KBM-7 (cell line): Measurements from ENCODE around the gene ATP8B3.

Source experiments
- DNase-seq: peaks from one replicate; pipeline ENCODE4 v3.0.0-alpha.2; 2015
- in situ Hi-C: fragments of 300-500 bp; cut with MboI; formaldehyde crosslinking; loops from 2 replicates; pipeline ENCODE4 v1.14.3; 2020; ENCODE audit warnings: low sequenced_read_pairs, low pct_unique_long_range_greater_than_20kb, mixed read lengths

The ATP8B3 gene

DNA sequence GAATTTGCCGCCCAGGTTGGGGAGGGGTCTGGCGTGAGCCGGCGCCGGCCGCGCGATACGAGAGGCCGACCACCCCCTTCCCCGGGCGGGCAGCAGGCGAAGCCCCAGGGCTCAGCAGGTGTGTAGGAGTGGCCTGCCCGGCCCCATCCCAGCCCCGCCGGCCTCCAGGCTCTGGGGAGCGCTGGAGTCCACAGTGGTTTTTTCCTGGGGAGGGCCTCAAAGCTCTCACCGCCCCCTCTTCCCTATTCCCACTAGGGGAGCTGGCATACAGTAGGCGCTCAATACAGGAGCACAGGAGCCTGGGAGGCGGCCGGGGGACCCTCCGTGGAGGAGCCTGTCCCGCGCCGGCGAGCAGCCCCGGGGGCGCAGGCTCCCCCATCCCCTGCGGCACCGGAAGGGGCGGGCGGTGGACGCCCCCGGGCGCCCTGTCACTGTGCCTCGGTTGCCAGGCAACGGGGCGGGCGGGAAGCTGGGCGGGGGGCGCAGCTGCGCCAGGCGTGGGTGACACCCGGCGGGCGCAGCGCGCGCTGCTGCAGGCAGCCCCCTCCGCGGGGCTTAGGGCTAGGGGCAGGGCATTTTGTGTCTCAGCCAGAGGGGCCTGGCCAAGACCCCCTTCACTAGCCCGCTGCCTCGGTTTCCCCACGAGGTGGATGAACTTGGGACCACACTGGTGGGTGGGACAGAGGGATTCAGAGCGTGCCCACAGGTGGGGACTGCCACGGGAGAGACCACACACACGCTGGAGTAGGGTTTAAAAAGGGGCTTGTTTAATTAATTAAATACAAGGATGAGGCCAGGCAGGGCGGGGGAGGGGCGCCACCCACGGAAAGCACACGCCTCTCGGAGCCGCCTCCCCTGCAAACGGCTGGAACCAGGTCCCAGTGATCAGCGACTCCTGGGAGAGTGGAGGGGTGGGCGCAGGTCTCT, 39.8 kb upstream of the ATP8B3 start:
- no peak for DNase-seq
- in situ Hi-C loops = no loop called here

DNA sequence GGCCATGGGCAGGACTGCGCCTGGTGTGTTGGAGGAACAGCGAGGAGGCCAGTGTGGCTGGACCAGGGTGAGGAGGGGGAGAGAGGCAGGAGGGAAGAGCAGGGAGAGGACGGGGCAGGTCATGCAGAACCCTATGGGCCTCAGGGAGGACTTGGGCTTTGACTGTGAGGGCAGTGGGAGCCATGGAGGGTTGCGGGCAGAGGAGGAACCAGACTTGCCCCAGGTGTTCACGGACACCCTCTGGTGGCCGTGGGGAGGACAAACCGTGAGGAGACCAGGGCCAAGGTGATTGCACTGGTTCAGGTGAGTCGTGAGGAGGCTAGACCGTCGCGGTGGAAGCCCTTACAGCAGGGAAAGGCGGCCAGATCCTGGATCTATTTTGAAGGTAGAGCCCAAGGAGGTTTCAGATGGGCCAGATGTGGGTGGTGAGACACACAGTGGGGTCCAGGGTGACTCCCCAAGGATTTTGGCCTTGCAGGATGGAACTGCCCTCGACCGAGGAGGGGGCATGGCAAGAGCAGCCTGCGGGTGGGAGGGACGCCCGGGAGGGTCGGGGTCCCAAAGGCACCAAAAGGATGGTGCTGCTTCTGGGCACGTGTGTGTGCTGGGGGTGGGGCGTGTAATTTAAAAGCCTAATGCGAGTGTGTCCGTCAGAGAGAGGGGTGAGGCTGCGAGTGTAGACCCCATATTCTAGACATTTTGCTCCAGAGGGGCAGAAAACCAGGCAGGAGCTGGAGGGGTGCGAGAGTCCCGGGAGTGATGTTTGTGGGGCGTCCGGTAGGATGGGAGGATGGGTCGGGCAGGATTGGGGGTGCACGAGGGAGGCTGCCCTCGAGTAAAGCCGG, 39.0 kb upstream of the ATP8B3 start:
- in situ Hi-C loops = no loop called here
- no peak for DNase-seq

DNA sequence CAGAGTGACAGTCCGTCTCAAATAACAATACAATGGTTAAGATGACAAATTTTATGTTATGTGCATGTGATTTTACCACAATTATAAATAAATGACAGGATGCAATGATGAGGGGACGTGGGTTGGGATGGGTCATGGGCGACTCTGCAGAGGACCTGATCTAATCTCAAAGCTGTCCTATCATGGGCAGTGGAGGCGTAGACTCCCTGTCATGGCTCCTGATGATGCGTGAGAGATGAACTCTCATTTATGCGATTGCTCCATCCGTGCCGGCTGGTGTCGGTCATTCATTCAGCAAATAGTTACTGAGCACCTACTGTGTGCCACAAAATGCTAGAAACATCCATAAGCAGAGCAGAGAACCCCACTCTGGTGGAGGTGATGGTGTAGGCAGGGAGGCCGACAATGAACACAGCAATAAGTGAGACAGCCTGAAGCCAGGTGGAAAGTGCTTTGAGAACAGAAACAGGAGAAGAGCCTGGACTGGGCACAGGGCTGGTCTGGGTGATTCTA, 37.9 kb upstream of the ATP8B3 start:
- DNase-seq = no peak
- in situ Hi-C loops = no loop called here

DNA sequence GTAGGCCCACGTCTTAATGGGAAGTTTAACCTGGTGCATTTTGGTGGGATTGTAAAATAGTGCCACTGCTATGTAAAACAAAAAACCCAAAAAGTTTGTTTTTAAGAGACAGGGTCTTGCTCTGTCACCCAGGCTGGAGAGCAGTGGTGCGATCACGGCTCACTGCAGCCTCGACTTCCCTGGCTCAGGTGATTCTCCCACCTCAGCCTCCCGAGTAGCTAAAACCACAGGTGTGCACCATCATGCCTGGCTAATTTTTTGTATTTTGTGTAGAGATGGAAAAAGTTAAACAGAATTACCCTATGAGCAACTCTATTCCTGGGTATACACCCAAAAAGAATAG, 37.0 kb upstream of the ATP8B3 start:
- in situ Hi-C loops = no loop called here
- DNase-seq = no peak

DNA sequence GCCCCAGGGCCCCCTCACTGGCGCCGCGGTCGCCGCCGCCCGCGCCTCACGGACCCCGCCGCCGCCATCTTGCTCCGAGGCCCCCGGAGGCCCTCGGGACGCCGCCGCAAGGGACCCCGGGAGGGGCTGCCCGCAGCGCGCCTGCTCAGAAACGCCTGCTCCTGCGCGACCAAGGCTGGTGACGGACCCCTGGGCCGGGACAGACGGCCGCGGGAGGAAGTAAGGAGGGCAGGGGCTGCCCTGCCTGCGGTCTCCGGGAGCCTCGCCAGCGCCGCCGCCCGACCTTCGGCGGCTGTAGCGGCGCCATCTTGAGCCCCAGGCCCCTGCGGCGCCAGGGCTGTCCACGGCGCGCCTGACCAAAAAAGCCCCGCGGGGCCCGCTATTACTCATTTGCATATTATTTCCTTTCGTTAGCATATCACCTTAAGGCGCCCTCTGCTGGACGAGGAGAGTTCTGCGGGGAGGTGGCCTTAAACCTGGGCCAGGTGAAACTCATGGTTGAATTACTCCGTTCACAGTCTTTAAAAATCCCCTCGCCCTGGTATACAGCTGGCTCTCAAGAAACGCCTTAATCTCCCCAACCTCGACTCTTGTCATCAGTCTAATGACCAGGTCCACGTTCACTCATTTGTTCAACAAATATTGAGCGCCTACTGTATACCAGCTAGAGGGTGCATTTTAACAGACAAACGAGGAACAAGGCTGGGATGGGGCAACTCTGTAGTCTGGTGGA, 36.5 kb upstream of the ATP8B3 start, which contains the start of gene REXO1:
Gene REXO1 (minus strand): TSS at position 85 of the 733 bp plus-strand sequence. CDS start 125 bp downstream, outside the sequence.
- in situ Hi-C loops = no loop called here
- DNase-seq = peak; percentile 99

DNA sequence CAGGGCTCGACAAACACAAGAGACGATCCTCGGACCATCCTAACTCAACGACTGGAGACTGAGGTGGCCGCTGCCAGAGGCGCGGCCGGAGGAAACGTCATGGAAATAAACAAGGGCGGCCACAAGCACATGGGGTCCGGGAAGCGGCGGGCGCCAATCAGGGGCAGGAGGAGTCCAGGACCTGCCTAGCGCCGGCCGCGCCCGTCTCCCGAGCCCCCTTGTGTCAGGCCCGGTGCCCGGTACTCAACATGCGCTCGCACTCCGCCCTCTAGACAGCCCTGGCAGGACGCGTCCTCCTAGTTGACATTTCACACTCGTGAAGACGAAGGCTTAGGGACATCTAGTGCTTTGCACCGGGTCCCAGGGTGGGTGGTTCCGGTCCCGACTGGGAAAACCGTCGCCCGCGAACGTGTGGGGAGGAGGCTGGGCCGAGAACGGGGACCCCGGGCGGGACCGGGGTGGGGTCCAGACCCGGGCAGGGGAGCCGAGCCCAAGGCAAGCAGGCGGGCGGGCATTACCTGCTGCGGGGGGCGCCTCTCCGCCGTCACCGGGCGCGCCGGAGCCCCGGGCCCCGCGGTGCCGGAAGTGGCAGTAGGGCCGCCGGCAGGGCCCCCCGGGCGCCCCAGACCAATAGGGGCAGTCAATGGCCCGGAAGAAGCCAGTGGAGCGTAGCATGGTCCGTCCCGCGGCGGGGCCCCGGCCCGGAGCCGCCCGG, 35.8 kb upstream of the ATP8B3 start:
- in situ Hi-C loops = no loop called here
- no peak for DNase-seq

DNA sequence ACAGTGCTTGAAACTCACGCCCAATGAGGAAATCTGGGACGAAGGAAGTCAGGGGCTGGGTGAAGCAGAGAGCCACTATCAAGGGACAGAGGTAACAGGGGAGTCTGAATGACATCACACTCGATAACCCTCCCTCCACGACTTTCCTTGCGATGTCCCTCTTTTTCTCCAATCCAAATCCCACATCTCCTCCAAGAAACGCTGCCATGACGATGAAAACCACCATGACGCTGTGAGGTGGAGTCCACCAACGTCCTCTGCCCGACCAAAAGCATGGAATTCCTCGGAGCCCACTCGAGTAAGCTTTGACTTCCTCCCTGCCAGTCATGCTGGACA, 35.2 kb upstream of the ATP8B3 start:
- in situ Hi-C loops = no loop called here
- no peak for DNase-seq

DNA sequence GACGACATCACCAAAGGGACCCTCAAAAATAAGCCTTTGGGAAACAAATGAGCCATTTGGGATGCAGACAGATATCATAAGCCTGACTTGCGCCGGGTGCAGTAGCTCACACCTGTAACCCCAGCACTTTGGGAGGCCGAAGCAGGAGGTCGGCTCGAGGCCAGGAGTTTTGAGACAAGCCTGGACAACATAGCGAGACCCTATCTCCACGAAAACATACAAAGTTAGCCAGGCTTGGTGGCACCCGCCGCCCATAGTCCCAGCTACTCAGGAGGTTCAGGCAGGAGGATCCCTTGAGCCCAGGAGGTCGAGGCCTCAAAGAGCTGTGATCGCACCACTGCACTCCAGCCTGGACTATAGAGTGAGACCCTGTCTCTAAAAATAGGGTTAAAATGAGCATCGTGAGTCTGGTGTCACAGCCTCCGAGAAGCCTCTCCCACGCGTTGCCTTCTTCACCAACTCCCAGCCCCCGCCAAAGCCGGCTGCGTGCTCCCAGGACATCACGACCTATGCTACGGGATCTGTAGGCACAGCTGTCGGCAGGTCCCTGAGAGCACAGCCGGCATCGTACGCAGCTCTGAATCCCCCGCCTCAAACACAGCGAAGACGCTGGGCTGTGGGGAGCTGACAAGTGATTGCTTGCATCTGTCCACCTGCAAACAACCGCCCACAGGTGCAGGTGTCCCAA, 34.6 kb upstream of the ATP8B3 start:
- DNase-seq = no peak
- in situ Hi-C loops = no loop called here

DNA sequence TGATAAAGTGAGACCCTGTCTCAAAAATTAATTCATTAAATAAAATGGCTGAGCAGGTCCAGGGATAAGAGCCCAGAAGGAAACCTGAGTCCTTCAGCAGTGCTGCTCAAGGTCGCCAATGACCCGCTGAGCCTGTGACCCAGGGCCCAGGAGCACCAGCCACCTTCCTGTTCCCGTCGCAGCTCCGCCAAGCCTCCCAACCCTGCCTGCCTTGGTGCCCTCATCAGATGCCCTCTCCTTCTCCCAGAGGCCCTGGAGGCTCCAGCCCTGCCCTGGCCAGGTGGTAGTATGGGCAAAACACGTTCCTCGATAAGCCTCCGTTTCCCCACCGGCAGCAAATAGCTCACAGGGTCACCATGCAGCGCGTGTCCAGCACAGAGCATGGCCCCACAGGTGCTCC, 33.6 kb upstream of the ATP8B3 start:
- no peak for DNase-seq
- in situ Hi-C loops = no loop called here

DNA sequence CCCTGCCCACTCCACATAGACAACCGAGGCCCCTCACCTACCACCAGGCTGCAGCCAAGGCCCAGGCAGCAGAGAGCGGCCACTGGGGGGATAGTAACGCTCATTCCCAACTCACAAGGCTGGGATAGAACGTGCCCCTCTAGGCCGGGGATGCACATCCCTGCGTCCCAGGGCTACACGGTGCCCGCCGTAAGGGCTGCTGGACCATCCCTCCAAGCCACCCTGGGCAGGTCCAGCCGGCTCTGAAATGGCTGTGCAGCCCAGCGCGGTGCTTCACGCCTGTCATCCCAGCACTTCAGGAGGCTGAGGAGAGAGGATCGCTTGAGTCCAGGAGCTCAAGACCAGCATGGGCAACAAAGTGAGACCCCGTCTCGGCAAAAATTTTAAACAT, 33.0 kb upstream of the ATP8B3 start:
- in situ Hi-C loops = no loop called here

DNA sequence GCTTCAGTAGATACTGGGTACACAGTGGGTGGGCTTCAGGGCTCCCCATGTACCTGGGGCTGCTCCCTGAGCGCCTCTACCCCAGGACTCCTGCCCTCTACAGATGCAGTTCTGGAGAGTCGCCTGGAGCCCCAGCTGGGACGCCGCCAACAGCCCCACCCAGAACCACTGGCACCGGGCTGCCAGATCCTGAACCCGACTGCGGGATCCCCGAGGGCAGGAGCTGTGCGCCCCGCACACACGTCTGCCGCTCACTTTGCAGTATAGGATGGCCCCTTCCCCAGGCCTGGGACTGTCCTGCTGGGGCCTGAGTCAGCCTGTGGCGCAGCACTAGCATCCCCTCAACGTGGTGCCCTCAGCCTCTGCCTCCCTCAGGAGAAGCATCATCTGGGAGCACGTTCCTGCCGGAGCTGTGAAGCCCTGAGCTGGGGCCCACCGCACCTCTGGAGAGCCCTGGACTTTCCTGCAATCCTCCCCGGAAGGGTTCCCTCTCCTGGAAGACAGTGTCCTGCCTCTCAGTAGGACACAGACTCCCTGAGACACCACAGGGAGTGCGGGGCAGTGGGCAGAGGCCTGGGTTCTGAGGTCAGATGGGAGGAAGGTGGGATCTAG, 32.5 kb upstream of the ATP8B3 start:
- DNase-seq = no peak
- in situ Hi-C loops = no loop called here

More for the DNA sequence above, 33.0 kb upstream of the ATP8B3 start:
- no peak for DNase-seq

DNA sequence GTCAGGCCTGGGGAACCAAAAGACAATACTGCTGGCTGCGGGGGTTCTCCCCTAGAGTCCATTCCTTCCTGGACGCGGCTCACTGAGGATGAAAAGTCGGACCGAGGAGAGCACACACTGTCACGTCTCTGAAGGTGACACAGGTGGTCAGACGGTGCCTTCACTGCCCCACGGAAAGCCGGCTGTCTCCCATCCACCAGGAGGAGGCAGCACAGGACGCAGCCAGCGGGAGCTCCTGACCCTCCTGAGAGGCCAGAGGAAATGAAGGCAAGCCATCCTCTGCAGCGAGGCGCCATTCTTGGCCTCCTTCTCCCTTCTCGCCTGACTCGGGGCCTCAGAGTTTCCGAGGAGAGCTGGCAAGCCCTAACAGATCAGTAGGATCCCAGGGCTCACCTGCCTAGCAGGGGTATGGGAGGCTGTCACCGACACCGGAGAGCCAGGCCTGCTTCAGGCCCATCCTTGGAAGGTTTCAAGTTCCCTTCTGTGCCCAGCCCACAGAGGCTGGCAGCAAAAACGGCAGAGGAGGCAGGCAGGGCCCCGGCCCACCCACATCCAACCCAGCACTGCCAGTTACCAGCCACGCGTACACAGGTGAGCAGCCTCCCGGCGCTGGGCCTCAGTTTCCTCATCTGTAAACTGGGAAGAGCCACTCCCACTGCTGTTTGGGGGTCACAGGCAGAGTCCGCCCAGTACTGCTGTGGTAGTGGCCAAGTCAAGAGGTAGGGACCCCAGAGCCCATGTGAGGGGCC, 31.7 kb upstream of the ATP8B3 start:
- no peak for DNase-seq
- in situ Hi-C loops = no loop called here

DNA sequence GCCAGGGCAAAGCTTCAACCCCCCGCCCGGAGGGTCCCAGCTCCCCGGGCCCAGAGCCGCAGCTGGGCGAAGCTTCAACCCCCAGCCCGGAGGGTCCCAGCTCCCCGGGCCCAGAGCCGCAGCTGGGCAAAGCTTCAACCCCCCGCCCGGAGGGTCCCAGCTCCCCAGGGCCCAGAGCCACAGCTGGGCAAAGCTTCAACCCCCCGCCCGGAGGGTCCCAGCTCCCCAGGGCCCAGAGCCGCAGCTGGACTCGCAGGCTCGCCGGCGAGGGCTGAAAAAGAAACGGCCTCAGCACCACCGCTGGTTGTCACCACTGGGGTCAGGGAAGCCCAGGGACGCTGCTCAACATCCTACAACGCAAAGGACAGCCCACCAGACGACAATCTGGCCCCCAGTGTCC, 31.0 kb upstream of the ATP8B3 start:
- in situ Hi-C loops = no loop called here
- no peak for DNase-seq

DNA sequence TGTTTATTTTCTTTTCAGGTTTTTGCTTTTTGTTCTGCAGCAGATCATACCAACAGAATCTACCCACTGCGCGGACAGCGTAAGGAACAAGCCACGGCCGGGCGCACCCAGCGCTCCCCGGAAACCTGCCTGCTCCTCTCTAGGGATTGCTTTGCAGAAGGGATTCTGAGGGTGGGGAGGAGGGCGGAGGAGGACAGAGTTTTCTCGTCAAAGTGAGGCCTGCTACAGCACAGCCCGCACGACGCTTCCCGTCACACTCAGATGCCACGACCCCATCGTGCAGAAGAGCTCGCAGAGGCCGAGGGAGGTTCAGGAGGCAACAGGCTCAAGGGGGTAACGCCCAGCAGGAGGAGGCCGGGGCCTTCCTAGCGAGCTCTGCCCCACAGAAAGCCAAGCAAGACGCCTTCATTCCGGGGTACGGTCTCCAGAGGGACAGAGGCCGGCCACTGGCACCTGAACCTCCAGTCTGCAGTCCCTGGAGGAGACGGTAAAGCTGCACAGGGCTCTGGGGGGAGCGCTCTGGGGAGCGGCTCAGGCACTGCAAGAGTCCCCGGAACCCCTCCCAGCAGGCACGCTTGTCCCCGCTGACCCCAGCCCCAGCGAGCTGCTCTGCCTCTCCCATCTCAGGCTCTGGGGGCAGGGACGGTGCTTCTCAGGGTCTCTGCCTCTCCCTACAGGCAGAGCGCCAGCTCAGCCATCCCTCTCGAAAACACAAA, 29.3 kb upstream of the ATP8B3 start:
- in situ Hi-C loops = no loop called here
- peak; percentile 29 for DNase-seq

DNA sequence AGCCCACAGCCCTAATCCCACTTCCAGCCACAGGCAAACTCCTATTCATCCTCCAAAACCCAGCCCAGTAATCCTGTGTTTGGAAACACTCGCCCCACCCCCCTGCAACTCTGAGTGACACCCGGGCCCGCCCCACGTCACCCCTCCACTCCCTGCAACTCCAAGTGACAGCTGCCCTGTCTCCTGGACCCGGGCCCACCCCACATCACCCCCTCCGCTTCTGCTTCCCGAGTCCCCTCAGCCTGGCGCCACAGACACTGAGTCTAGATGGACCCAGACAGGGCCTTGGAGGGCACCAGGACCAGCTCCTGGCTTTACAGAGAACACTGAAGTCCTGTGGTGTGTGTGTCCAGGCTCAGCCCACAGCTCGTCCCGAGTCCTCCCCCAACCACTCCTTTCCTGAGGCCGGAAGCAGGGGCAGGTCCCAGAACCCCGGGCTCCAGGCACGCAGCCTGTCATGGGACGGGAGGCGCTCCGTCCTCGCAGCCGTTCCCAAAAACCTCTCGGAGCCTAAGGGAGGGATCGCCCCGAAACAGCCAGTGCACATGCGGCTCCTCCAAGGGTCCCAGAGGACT, 28.6 kb upstream of the ATP8B3 start:
- in situ Hi-C loops = no loop called here
- DNase-seq = peak; percentile 59
